Hepatocyte (in vitro differentiated cells): ENCODE measurements around the gene AGAP1. TPM values are rescaled to one million over a fixed set of nuclear protein-coding genes. Genes with fewer than 3 reads are reported as not detected.

ENCODE experiments used
- DNase-seq: peaks from one replicate; pipeline ENCODE4 v3.0.0-alpha.2; 2016; ENCODE audit warnings: low spot score
- H2AFZ ChIP-seq: fragments of 200-600 bp; sonication (generic); 2 replicates; pipeline ENCODE4 v1.6.0; 2016; ENCODE audit warnings: antibody characterized with exemption, mild to moderate bottlenecking
- H3K27ac ChIP-seq: fragments of 200-600 bp; sonication (generic); 2 replicates; pipeline ENCODE4 v1.5.1; 2016; ENCODE audit warnings: mild to moderate bottlenecking
- H3K27me3 ChIP-seq: fragments of 200-600 bp; sonication (generic); 2 replicates; pipeline ENCODE4 v1.6.1; 2016
- H3K36me3 ChIP-seq: fragments of 200-600 bp; sonication (generic); replicated peaks from 2 replicates; pipeline ENCODE4 v1.5.1; 2016; ENCODE audit warnings: low read depth; ENCODE audit not compliant: insufficient read depth
- H3K4me1 ChIP-seq: fragments of 200-600 bp; sonication (generic); 2 replicates; pipeline ENCODE4 v1.5.1; 2016; ENCODE audit warnings: mild to moderate bottlenecking, moderate library complexity; ENCODE audit not compliant: insufficient read depth
- H3K4me2 ChIP-seq: fragments of 200-600 bp; sonication (generic); 2 replicates; pipeline ENCODE4 v1.6.0; 2016
- H3K4me3 ChIP-seq: fragments of 200-600 bp; sonication (generic); 2 replicates; pipeline ENCODE4 v1.5.1; 2016; ENCODE audit warnings: mild to moderate bottlenecking
- H3K79me2 ChIP-seq: fragments of 200-600 bp; sonication (generic); 2 replicates; pipeline ENCODE4 v1.6.0; 2017; ENCODE audit warnings: mild to moderate bottlenecking
- H3K9me2 ChIP-seq: fragments of 200-600 bp; sonication (generic); replicated peaks from 2 replicates; pipeline ENCODE4 v1.6.0; 2017; ENCODE audit warnings: mild to moderate bottlenecking; ENCODE audit not compliant: insufficient read depth
- H3K9me3 ChIP-seq: fragments of 200-600 bp; sonication (generic); 2 replicates; pipeline ENCODE4 v1.5.1; 2016; ENCODE audit warnings: low read depth, mild to moderate bottlenecking
- H4K20me1 ChIP-seq: fragments of 200-600 bp; sonication (generic); 2 replicates; pipeline ENCODE4 v1.6.0; 2016; ENCODE audit warnings: mild to moderate bottlenecking; ENCODE audit not compliant: insufficient read depth, poor library complexity, severe bottlenecking
- CTCF ChIP-seq: fragments of 200-600 bp; sonication (generic); IDR thresholded peaks from 2 replicates; pipeline ENCODE4 v1.5.1; 2016; ENCODE audit warnings: antibody characterized with exemption, mild to moderate bottlenecking; ENCODE audit not compliant: poor library complexity
- EZH2 ChIP-seq: fragments of 200-600 bp; sonication (generic); IDR thresholded peaks from 2 replicates; pipeline ENCODE4 v1.6.1; 2016; ENCODE audit warnings: antibody characterized with exemption, mild to moderate bottlenecking, borderline replicate concordance
- EZH2phosphoT487 ChIP-seq: fragments of 200-600 bp; sonication (generic); IDR thresholded peaks from one replicate; pipeline ENCODE4 v1.6.1; 2018; ENCODE audit warnings: antibody characterized with exemption, mild to moderate bottlenecking, low read depth, moderate library complexity; ENCODE audit not compliant: unreplicated experiment, severe bottlenecking
- WGBS: methylation state at CpG from one replicate; pipeline ENCODE4 v1.1.6; 2016; ENCODE audit warnings: low lambda C conversion rate; ENCODE audit errors: missing lambda C conversion rate; 5-methylcytosine and 5-hydroxymethylcytosine counted together
- polyA plus RNA-seq: library from polyadenylated mRNA; unstranded; fragments of >200 nt; fragmentation: Nextera tagmentation; extraction: Ambion mirVana; gene quantifications from 2 replicates; pipeline ENCODE4 v1.2.1, GENCODE V29; 2016
- small RNA-seq: library from RNA; depleted of rRNA; stranded (forward); fragments of <200 nt; gene quantifications from one replicate; pipeline ENCODE3, GENCODE V24; 2014
- total RNA-seq: library from RNA; depleted of rRNA; stranded (reverse); fragments of >200 nt; gene quantifications from 2 replicates; pipeline ENCODE4 v1.2.3, GENCODE V29; 2014

Gene AGAP1
- total and polyA plus RNA-seq, 2 experiments from 2014 or later = 12.1 to 20.0 TPM

DNA sequence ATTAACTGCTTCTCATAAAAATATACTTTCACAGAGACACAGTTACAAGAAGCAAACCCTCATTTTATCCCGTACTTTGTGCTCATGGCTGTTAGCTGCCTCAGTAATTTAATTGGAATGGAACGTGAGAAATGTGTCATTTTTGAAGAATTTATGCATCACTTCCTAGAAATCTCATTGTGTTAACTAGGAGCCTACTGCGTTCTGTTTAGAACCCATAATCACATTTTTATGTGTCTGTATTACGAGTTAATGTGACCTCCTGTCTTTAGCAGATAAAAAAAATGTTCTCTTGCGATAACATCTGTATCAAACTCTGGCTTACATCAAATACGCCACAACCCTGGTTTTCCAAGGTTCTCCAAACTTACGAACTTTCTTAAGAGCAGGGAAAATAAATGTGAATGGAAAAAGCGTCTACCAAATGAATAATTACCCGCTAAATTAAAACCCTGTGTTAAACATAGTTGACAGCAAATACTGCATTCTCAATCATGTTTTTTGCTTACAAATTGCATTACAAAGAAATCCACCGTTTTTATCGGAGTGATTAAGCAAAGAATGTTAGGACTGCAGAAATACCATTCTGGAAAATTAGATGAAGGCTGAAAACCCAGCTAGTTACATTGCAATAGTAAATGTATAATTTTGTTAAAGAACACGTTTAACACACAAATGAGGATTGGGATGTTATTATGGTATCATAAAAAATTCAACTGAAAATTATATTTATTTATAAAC lies 686.4 kb downstream of the AGAP1 start:
- Histone ChIP-seq H3K27me3 (peaks cover 72% of the 10 kb centered on the region), H3K4me2 (peak overlapping the region; percentile 88), H3K36me3 (no peaks in the 10 kb centered on the region), H4K20me1 (no peaks in the 10 kb centered on the region), H3K27ac (no peak overlapping the region), H2AFZ (no peak overlapping the region), H3K4me3 (no peak overlapping the region), H3K4me1 (peaks cover 19% of the 10 kb centered on the region), H3K79me2 (no peaks in the 10 kb centered on the region), H3K9me3 (no peaks in the 10 kb centered on the region), H3K9me2 (no peaks in the 10 kb centered on the region)
- TF ChIP-seq EZH2 = peak; percentile 89
- peak; percentile 11 for TF ChIP-seq EZH2phosphoT487
- TF ChIP-seq CTCF = no peak
- WGBS = 24% methylated on average over 12 of the region's 12 CpGs
- no peak for DNase-seq

- Histone ChIP-seq H2AFZ (no peak overlapping the region), H3K36me3 (no peaks in the 10 kb centered on the region), H3K4me3 (no peak overlapping the region), H4K20me1 (no peaks in the 10 kb centered on the region), H3K79me2 (no peaks in the 10 kb centered on the region), H3K4me1 (peaks cover 19% of the 10 kb centered on the region), H3K9me2 (no peaks in the 10 kb centered on the region), H3K4me2 (peak overlapping the region; percentile 88), H3K27me3 (peaks cover 66% of the 10 kb centered on the region), H3K9me3 (no peaks in the 10 kb centered on the region), H3K27ac (no peak overlapping the region)
- TF ChIP-seq EZH2phosphoT487 (no peak), CTCF (peak; percentile 79), EZH2 (no peak)
- WGBS = 11% methylated on average over 9 of the region's 9 CpGs
- peak; percentile 80 for DNase-seq
Measured at GRCh38 chr2:236180831-236181453, 687.1 kb downstream of the AGAP1 start.

Small RNA genes within 50 kb of the gene (small RNA-seq; reads per million reads assigned to genes)
- gene RF00019 (not detected), gene RN7SL204P (not detected), gene RNU7-127P (not detected), gene TMSB10P1 (0.16 reads per million)
